ENCODE results near the gene RHCE.

DNA sequence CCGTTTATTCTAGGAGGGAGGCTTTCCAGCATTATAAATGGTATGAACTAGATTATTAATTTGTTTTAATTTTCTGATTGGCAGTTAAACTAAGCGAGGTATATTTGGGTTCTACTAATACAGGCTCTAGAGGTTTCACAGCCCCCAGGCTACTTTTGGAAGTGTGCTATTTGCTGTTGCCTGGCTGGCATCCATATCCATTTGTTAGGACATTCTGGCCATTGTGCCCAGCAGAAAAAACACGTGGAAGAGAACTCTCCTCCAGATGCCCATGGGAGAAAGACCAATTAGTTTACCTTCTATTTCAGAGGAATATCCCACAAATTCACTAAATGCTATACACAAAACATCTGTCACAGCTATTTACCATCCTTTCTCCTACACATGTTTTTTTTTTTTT is 39.4 kb upstream of the RHCE start:
- TF ChIP-seq, protein P1, sequence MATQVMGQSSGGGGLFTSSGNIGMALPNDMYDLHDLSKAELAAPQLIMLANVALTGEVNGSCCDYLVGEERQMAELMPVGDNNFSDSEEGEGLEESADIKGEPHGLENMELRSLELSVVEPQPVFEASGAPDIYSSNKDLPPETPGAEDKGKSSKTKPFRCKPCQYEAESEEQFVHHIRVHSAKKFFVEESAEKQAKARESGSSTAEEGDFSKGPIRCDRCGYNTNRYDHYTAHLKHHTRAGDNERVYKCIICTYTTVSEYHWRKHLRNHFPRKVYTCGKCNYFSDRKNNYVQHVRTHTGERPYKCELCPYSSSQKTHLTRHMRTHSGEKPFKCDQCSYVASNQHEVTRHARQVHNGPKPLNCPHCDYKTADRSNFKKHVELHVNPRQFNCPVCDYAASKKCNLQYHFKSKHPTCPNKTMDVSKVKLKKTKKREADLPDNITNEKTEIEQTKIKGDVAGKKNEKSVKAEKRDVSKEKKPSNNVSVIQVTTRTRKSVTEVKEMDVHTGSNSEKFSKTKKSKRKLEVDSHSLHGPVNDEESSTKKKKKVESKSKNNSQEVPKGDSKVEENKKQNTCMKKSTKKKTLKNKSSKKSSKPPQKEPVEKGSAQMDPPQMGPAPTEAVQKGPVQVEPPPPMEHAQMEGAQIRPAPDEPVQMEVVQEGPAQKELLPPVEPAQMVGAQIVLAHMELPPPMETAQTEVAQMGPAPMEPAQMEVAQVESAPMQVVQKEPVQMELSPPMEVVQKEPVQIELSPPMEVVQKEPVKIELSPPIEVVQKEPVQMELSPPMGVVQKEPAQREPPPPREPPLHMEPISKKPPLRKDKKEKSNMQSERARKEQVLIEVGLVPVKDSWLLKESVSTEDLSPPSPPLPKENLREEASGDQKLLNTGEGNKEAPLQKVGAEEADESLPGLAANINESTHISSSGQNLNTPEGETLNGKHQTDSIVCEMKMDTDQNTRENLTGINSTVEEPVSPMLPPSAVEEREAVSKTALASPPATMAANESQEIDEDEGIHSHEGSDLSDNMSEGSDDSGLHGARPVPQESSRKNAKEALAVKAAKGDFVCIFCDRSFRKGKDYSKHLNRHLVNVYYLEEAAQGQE (IDR thresholded peaks at IDR 0.05) = no peak
- TF ChIP-seq, protein P2, sequence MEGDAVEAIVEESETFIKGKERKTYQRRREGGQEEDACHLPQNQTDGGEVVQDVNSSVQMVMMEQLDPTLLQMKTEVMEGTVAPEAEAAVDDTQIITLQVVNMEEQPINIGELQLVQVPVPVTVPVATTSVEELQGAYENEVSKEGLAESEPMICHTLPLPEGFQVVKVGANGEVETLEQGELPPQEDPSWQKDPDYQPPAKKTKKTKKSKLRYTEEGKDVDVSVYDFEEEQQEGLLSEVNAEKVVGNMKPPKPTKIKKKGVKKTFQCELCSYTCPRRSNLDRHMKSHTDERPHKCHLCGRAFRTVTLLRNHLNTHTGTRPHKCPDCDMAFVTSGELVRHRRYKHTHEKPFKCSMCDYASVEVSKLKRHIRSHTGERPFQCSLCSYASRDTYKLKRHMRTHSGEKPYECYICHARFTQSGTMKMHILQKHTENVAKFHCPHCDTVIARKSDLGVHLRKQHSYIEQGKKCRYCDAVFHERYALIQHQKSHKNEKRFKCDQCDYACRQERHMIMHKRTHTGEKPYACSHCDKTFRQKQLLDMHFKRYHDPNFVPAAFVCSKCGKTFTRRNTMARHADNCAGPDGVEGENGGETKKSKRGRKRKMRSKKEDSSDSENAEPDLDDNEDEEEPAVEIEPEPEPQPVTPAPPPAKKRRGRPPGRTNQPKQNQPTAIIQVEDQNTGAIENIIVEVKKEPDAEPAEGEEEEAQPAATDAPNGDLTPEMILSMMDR (IDR thresholded peaks at IDR 0.05; ENCODE audit: low read depth, low read length, missing input control) = no peak
- TF ChIP-seq, protein P3, sequence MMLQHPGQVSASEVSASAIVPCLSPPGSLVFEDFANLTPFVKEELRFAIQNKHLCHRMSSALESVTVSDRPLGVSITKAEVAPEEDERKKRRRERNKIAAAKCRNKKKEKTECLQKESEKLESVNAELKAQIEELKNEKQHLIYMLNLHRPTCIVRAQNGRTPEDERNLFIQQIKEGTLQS (IDR thresholded peaks at IDR 0.05) = no peak
- TF ChIP-seq, protein P4, sequence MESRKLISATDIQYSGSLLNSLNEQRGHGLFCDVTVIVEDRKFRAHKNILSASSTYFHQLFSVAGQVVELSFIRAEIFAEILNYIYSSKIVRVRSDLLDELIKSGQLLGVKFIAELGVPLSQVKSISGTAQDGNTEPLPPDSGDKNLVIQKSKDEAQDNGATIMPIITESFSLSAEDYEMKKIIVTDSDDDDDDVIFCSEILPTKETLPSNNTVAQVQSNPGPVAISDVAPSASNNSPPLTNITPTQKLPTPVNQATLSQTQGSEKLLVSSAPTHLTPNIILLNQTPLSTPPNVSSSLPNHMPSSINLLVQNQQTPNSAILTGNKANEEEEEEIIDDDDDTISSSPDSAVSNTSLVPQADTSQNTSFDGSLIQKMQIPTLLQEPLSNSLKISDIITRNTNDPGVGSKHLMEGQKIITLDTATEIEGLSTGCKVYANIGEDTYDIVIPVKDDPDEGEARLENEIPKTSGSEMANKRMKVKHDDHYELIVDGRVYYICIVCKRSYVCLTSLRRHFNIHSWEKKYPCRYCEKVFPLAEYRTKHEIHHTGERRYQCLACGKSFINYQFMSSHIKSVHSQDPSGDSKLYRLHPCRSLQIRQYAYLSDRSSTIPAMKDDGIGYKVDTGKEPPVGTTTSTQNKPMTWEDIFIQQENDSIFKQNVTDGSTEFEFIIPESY (IDR thresholded peaks at IDR 0.05) = no peak
- TF ChIP-seq RXRA (IDR thresholded peaks at IDR 0.05) (peak in 1 of 2 donors; percentile 3), JUND (IDR thresholded peaks at IDR 0.05) (no peak), EGR1 (IDR thresholded peaks at IDR 0.05; ENCODE audit: low read depth in 2 of 2) (no peak), TAF1 (conservative IDR thresholded peaks at IDR 0.05) (no peak)

Data from liver (tissue), 3 donors.